Adipocyte (in vitro differentiated cells): ENCODE measurements around the gene ITCH.
"Not testable (repeated sequence)": the region's sequence is repeated elsewhere in the genome, so short reads cannot be mapped to it uniquely, and the experiment has no call there.

ENCODE experiments used
- DNase-seq: peaks from one replicate; pipeline ENCODE4 v3.0.0-alpha.2; 2015; ENCODE audit warnings: low read depth
- H3K27me3 ChIP-seq: replicated peaks from 2 replicates; pipeline ENCODE4 v1.7.0; 2013; ENCODE audit warnings: mild to moderate bottlenecking, low read length, moderate library complexity; ENCODE audit not compliant: control insufficient read depth, insufficient read depth
- H3K36me3 ChIP-seq: 2 replicates; pipeline ENCODE4 v1.7.0; 2013; ENCODE audit warnings: low read length, mild to moderate bottlenecking, moderate library complexity; ENCODE audit not compliant: control insufficient read depth, insufficient read depth, severe bottlenecking
- H3K4me1 ChIP-seq: 2 replicates; pipeline ENCODE4 v1.7.0; 2013; ENCODE audit warnings: mild to moderate bottlenecking, low read length, moderate library complexity; ENCODE audit not compliant: control insufficient read depth, insufficient read depth
- H3K4me3 ChIP-seq: 2 replicates; pipeline ENCODE4 v1.7.0; 2013; ENCODE audit warnings: mild to moderate bottlenecking, low read length, moderate library complexity
- H3K9ac ChIP-seq: 2 replicates; pipeline ENCODE4 v1.7.0; 2013; ENCODE audit warnings: mild to moderate bottlenecking, low read length, moderate library complexity
- H3K9me3 ChIP-seq: 2 replicates; pipeline ENCODE4 v1.7.0; 2013; ENCODE audit warnings: mild to moderate bottlenecking, low read length, moderate library complexity; ENCODE audit not compliant: control insufficient read depth

Gene ITCH

DNA sequence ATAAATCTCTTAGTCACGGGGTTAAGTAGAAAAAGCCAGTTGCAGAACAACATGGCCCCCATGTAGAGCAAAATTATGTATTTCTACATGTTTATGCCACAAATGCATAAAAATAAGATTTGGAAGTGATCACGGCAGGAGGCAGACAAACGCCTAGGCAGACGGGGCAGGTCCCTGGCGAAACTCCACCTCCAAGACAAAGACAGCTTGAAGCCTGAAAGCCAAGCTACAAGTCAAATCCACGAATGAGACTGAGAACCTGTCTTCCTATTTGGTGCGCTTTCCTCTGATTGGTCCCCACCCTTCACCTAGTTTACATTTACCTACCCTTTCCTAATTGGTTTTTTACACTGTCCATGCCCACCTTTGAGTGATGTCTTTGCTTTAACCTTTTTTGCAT is 31.2 kb upstream of the ITCH start:
- Histone ChIP-seq H3K9me3 (no peaks in the 10 kb centered on the region), H3K4me3 (no peak overlapping the region), H3K9ac (no peak overlapping the region), H3K4me1 (peaks cover 4% of the 10 kb centered on the region), H3K27me3 (no peaks in the 10 kb centered on the region), H3K36me3 (no peaks in the 10 kb centered on the region)
- no peak for DNase-seq

DNA sequence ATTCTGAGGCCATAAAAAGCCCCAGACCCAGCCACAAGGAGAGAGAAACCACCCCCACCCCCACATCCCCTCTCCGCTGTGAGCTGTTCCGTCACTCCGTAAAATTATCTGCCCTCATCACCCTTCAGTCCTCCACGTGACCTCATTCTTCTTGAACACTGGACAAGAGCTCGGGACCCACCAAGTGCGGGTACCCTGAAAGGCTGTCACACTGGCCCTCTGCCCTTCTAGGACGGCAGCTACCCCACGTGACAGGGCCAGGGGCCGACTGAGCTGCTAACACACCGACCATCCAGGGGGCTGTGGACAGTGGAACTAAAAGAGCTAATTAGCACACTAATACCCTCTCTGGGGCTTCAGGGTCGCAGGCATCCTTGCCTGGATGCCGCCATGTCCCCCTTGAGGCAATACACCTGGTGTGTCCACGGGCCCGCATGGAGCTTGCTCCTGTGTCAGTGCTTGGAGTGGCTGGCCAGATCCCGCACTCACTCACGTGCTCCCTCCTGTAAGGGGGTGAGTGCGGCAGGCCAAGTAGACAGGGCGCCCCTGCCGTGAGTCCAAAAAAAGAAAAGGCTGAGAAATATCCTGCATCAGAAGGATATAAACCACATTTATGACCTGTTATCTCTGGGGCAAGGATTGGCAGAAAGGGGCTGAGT is 30.7 kb upstream of the ITCH start:
- H3K4me3 ChIP-seq: no peak overlapping the region
- DNase-seq: no peak

DNA sequence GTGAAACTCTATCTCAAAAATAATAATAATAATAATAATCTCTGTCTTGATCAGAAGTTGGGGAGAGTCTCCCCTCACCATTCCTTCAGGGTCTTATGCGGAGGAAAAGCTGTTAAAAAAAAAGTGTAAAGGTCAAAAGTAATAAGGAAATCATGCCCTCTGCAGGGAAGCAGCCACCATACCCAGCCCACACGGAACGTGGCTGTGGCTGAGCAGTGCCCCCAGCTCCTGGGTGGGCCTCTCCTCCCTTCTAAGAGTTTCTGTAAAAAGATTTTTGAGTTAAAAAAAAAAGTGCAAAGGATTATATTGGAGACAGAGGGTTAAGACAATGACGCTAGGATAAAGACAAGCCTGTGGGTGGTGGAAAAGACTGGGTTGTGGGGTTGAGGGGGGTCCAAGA is 29.3 kb upstream of the ITCH start:
- Histone ChIP-seq H3K9me3 (no peaks in the 10 kb centered on the region), H3K27me3 (no peaks in the 10 kb centered on the region), H3K4me3 (no peak overlapping the region), H3K9ac (no peak overlapping the region), H3K36me3 (no peaks in the 10 kb centered on the region), H3K4me1 (peaks cover 4% of the 10 kb centered on the region)
- DNase-seq: no peak

More for the DNA sequence above, 30.7 kb upstream of the ITCH start:
- Histone ChIP-seq H3K4me1 (peaks cover 4% of the 10 kb centered on the region), H3K9me3 (no peaks in the 10 kb centered on the region), H3K9ac (no peak overlapping the region), H3K27me3 (no peaks in the 10 kb centered on the region), H3K36me3 (no peaks in the 10 kb centered on the region)

DNA sequence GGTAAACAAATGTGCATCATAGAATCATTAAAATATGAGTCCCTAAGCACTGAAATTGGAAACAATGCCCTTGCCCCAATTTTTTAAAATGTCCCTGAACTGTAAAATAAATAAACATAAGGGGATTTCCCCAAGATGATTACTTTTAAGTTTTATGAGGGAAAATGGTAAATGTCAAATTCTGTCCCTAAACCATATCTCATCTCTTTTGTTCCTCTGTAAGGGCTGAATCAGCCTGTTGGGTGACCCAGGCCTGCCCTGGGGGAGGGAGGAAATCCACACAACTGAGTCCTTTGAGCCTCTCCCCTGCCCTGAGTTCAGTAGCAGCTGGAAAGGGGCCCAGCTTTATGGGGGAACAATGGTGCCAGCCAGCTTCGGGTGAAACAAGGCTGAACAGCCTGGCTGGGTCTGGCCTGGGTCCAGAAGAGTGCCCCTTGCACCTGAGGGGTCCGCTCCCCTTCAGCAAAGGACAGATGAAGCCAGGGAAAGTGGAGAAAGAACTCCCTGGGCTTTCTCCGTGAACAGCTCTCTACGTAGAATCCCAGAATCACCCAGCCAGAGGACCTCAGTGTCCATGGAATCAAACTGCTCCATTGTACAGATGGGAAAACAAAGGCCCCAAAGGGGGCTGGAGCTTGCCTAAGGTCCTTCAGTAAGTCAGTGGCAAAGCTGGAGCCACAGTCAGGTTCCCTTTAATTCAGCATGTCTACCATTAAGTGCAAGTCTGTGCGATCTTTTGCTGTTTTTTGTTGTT is 28.2 kb upstream of the ITCH start:
- Histone ChIP-seq H3K4me1 (peaks cover 4% of the 10 kb centered on the region), H3K4me3 (no peak overlapping the region), H3K27me3 (no peaks in the 10 kb centered on the region), H3K9ac (no peak overlapping the region), H3K36me3 (no peaks in the 10 kb centered on the region), H3K9me3 (no peaks in the 10 kb centered on the region)
- peak; percentile 25 for DNase-seq

DNA sequence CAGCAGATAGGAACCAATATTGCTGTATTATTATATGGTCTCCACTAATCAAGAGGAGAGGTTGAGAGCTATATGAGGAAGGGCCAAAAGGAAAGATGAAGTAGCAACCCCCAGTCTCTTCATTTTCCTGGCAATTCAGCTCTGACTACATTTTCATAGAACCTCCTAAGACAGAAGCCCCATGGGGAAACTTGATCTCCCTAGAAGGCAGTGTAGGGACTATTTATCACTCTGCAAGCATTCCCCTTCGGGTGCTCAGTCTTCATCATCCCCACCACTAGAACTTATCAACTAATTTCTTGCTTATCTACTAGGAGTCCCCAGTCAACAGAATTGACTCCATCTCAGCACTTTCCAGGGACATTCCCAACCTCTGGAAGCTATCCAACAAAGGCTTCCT is 25.5 kb upstream of the ITCH start:
- H3K9me3 ChIP-seq: no peaks in the 10 kb centered on the region
- H3K4me1 ChIP-seq: peaks cover 4% of the 10 kb centered on the region
- H3K27me3 ChIP-seq: no peaks in the 10 kb centered on the region
- no peak overlapping the region for H3K4me3 ChIP-seq
- DNase-seq: no peak
- H3K36me3 ChIP-seq: no peaks in the 10 kb centered on the region
- H3K9ac ChIP-seq: no peak overlapping the region

DNA sequence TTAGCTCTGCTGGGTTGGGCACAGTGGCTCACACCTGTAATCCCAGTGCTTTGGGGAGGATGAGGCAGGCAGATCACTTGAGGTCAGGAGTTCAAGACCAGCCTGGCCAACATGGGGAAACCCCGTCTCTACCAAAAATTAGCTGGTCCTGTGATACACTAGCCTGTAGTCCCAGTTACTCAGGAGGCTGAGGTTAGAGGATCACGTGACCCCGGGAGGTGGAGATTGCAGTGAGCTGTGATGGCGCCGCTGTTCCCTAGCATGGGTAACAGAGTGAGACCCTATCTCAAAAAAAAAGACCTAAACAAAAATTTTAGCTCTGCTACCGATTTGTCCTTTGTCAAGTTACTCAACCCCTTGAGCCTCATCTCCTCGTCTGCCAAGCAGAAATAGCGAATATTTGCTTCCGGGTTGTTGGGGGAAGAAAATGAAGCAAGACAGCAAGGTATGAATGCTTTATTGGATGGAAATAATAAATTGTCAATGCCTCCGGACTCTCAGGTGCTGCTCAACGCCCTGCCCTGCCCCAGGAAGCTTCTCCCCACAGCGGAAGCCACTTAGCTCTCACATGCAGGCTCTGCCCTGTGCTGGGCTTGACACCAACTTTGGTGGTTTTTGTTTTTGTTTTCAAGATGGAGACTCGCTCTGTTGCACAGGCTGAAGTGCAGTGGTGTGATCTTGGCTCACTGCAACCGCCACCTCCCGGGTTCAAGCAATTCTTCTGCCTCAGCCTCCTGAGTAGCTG is 24.9 kb upstream of the ITCH start:
- DNase-seq: no peak
- H3K9me3 ChIP-seq: no peaks in the 10 kb centered on the region
- no peak overlapping the region for H3K4me3 ChIP-seq
- H3K4me1 ChIP-seq: peaks cover 4% of the 10 kb centered on the region
- H3K9ac ChIP-seq: no peak overlapping the region
- no peaks in the 10 kb centered on the region for H3K36me3 ChIP-seq
- H3K27me3 ChIP-seq: no peaks in the 10 kb centered on the region

DNA sequence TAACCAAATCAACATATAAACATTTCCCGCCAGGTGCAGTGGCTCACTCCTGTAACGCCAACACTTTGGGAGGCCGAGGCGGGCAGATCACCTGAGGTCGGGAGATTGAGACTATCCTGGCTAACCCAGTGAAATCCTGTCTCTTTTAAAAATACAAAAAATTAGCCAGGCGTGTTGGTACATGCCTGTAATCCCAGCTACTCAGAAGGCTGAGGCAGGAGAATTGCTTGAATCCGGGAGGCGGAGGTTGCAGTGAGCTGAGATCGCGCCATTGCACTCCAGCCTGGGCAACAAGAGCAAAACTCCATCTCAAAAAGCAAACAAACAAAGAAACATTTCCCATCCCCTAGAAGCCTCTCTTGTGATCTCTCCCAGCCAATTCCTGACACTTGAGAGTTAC is 22.3 kb upstream of the ITCH start:
- not testable (repeated sequence) for H3K9me3 ChIP-seq, H3K4me1 ChIP-seq, H3K36me3 ChIP-seq, H3K4me3 ChIP-seq, DNase-seq, H3K27me3 ChIP-seq, H3K9ac ChIP-seq

DNA sequence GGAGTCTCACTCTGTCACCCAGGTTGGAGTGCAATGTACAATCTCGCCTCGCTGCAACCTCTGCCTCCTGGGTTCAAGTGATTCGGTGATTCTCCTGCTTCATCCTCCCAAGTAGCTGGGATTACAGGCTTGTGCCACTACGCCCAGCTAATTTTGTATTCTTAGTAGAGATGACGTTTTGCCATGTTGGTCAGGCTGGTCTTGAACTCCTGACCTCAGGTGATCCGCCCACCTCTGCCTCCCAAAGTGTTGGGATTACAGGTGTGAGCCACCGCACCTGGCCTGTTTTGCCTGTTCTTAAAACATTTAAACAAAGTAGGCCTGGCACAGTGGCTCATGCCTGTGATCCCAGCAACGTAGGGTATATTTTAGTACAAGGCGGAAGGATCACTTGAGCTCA is 21.9 kb upstream of the ITCH start:
- DNase-seq, H3K9me3 ChIP-seq, H3K36me3 ChIP-seq, H3K27me3 ChIP-seq, H3K9ac ChIP-seq, H3K4me3 ChIP-seq, H3K4me1 ChIP-seq: not testable (repeated sequence)

DNA sequence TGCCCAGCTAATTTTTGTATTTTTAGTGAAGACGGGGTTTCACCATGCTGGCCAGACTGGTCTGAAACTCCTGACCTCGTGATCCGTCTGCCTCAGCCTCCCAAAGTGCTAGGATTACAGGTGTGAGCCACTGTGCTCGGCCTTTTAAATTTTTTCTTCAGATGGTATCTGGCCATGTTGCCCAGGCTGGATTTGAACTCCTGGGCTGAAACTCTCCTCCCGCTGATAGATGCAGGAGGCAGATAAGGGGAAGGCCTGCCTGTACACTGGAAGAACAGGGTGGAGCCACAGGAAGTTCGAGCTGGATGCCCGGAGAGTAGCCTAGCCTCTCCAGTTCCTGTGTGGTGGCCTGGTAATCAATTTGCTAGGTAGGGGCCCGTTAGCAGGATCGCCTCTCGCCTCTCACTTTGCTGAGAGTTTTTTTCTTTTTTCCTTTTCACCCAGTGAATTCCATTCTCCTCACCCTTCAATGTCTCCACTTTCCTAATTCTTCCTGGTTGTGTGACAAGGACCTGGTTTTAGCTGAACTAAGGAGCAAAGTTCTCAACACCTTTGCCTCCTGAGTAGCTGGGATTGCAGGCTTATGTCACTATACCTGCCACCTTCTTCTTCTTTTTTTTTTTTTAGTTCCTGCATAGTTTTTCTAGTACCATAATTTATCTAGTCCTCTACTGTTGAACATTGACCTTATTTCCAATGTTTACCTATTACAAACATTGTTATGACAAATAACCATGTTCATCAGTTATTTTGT is 19.4 kb upstream of the ITCH start:
- DNase-seq: no peak
- H3K9me3 ChIP-seq: no peaks in the 10 kb centered on the region
- no peak overlapping the region for H3K9ac ChIP-seq
- H3K36me3 ChIP-seq: no peaks in the 10 kb centered on the region
- no peak overlapping the region for H3K4me3 ChIP-seq
- no peaks in the 10 kb centered on the region for H3K27me3 ChIP-seq
- H3K4me1 ChIP-seq: no peaks in the 10 kb centered on the region

DNA sequence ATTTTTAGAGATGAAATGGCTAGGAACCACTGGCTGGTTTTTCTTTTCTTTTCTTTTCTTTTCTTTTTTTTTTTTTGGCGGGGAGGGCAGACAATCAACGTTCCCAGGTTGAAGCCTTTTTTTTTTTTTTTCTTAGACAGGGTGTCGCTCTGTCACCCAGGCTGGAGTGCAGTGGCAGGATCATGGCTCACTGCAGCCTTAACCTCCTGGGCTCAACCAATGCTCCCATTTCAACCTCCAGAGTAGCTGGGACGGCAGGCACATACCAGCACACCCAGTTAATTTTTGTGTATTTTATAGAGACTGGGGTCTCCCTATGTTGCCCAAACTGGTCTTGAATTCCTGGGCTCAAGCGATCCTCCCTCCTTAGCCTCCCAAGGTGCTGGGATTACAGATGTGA is 18.8 kb upstream of the ITCH start:
- H3K9ac ChIP-seq: no peak overlapping the region
- no peak overlapping the region for H3K4me3 ChIP-seq
- H3K9me3 ChIP-seq: no peaks in the 10 kb centered on the region
- H3K4me1 ChIP-seq: no peaks in the 10 kb centered on the region
- no peaks in the 10 kb centered on the region for H3K36me3 ChIP-seq
- DNase-seq: no peak
- no peaks in the 10 kb centered on the region for H3K27me3 ChIP-seq

DNA sequence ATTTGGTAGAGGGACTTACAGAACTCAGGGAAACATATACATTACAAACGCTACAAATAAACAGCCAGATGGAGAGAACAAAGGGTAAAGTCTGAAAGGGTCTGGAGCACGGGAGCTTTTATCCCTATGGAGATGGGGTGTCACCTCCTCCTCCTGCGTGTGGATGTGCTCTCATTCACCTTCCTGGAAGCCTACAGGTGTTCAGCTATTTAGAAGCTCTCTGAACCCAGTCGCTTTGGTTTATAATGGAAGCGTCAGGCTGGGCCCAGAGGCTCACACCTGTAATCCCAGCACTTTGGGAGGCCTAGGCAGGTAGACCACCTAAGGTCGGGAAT is 17.7 kb upstream of the ITCH start:
- no peaks in the 10 kb centered on the region for H3K4me1 ChIP-seq
- H3K4me3 ChIP-seq: no peak overlapping the region
- DNase-seq: no peak
- H3K9me3 ChIP-seq: no peaks in the 10 kb centered on the region
- H3K9ac ChIP-seq: no peak overlapping the region
- H3K36me3 ChIP-seq: no peaks in the 10 kb centered on the region
- H3K27me3 ChIP-seq: no peaks in the 10 kb centered on the region
